K562 (cell line): Measurements from ENCODE around the gene KMT2D. TPM values are rescaled to one million over a fixed set of nuclear protein-coding genes. Genes with fewer than 3 reads are reported as not detected.
A peak's percentile ranks its signal among the peaks of the same experiment; 100 is the strongest.

Experiments used
- ATAC-seq: fragments of 200-7000 bp; cut with Tn5 transposase; 3 replicates; pipeline ENCODE4 v1.9.1; 2020; ENCODE audit warnings: moderate library complexity
- BruUV-seq: library from RNA; stranded (reverse); fragments of 400-500 nt; replicated peaks from 2 replicates; lab custom pipeline; 2021; lab: Mats Ljungman, UMichigan
- CTCF ChIA-PET: fragments of 300-600 bp; formaldehyde crosslinking; extraction: SDS; loops from one replicate; lab custom pipeline; 2021; ENCODE audit warnings: low intra/inter-chr PET ratio; lab: Yijun Ruan, JAX
- POLR2A ChIA-PET: fragments of 300-600, 350-650 bp; sonication (Branson Sonifier 250); formaldehyde crosslinking; extraction: SDS; loops from one replicate; lab custom pipeline; 2021; ENCODE audit warnings: antibody characterized with exemption, inconsistent platforms; lab: Yijun Ruan, JAX
- DNase-seq, 4 experiments: peaks; one replicate each; pipeline versions ENCODE4 v3.0.0 to v3.0.0-alpha.2; 2011 to 2018; ENCODE audit warnings: low spot score in 3 of 4, mixed read lengths in 3 of 4; ENCODE audit errors: extremely low read depth in 1 of 4
- FAIRE-seq: peaks from 2 replicates; lab custom pipeline; 2011; peaks lifted over from hg19 to GRCh38; lab: Jason Lieb, UNC
- H2AFZ ChIP-seq: 2 replicates; pipeline ENCODE4 v1.6.0; 2011; ENCODE audit warnings: low read depth, low read length, control low read depth, inconsistent platforms
- H3K27ac ChIP-seq: fragments of 200-600 bp; 3 replicates; pipeline ENCODE4 v1.8.0; 2011; ENCODE audit warnings: low read depth, mild to moderate bottlenecking, control low read depth, inconsistent platforms, low read length, moderate library complexity, mixed read lengths; ENCODE audit errors: extremely low read depth
- H3K27me3 ChIP-seq, 2 experiments: fragments of 300-600 bp in 1 of 2; 2 replicates in 1 of 2; 3 replicates in 1 of 2; pipeline versions ENCODE4 v1.6.0 to v1.8.0; 2011; ENCODE audit warnings: inconsistent platforms in 2 of 2, low read length in 2 of 2, mild to moderate bottlenecking in 1 of 2, mixed read lengths in 1 of 2, moderate library complexity in 1 of 2; ENCODE audit not compliant: control insufficient read depth in 2 of 2, insufficient read depth in 2 of 2
- H3K36me3 ChIP-seq: fragments of 300-600 bp; 3 replicates; pipeline ENCODE4 v1.8.0; 2011; ENCODE audit warnings: mild to moderate bottlenecking, low read length, inconsistent platforms; ENCODE audit not compliant: control insufficient read depth, insufficient read depth
- H3K4me1 ChIP-seq, 2 experiments: fragments of 200-600 bp in 1 of 2; replicated peaks in 1 of 2; 2 replicates in 1 of 2; 3 replicates in 1 of 2; pipeline versions ENCODE4 v1.5.1 to v1.8.0; 2011; ENCODE audit warnings: inconsistent platforms in 2 of 2, low read length in 2 of 2, mild to moderate bottlenecking in 1 of 2, mixed read lengths in 1 of 2, moderate library complexity in 1 of 2; ENCODE audit not compliant: control insufficient read depth in 2 of 2, insufficient read depth in 2 of 2
- H3K4me2 ChIP-seq: 2 replicates; pipeline ENCODE4 v1.6.1; 2011; ENCODE audit warnings: low read length, control low read depth, inconsistent platforms, mixed read lengths; ENCODE audit not compliant: insufficient read depth
- H3K4me3 ChIP-seq: fragments of 200-600 bp; sonication (generic), shearing (Covaris generic); 2 replicates; pipeline ENCODE4 v1.5.1; 2016; ENCODE audit warnings: control low read depth, inconsistent platforms
- H3K79me2 ChIP-seq: fragments of 200-600 bp; 3 replicates; pipeline ENCODE4 v1.8.0; 2011; ENCODE audit warnings: low read length, inconsistent platforms; ENCODE audit not compliant: control insufficient read depth, insufficient read depth
- H3K9ac ChIP-seq, 2 experiments: 2 replicates each; pipeline versions ENCODE4 v1.6.0 to v1.6.1; 2011; ENCODE audit warnings: low read depth in 2 of 2, low read length in 2 of 2, control low read depth in 1 of 2, inconsistent platforms in 1 of 2, mild to moderate bottlenecking in 1 of 2, mixed read lengths in 1 of 2; ENCODE audit not compliant: insufficient read depth in 1 of 2
- H3K9me1 ChIP-seq: one replicate; pipeline ENCODE4 v1.6.0; 2011; ENCODE audit warnings: inconsistent platforms, mild to moderate bottlenecking, low read length, moderate library complexity; ENCODE audit not compliant: control insufficient read depth, insufficient read depth
- H3K9me3 ChIP-seq: replicated peaks from 2 replicates; pipeline ENCODE4 v1.5.1; 2011; ENCODE audit warnings: low read depth, low read length, inconsistent platforms; ENCODE audit not compliant: control insufficient read depth, insufficient read depth
- H4K20me1 ChIP-seq: replicated peaks from 2 replicates; pipeline ENCODE4 v1.6.1; 2011; ENCODE audit warnings: low read length, inconsistent platforms, mixed read lengths; ENCODE audit not compliant: control insufficient read depth, insufficient read depth
- EP300 ChIP-seq: IDR thresholded peaks from 2 replicates; pipeline ENCODE4 v1.6.1; 2012; ENCODE audit warnings: low read length, improper control_type of control experiment
- GATAD2A ChIP-seq: fragments of 450-650 bp; IDR thresholded peaks from 2 replicates; pipeline ENCODE4 v1.6.1; 2017
- NBN ChIP-seq: fragments of 450-650 bp; IDR thresholded peaks from 2 replicates; pipeline ENCODE4 v1.6.1; 2016; ENCODE audit warnings: low read depth, mild to moderate bottlenecking
- NFYB ChIP-seq: IDR thresholded peaks from 2 replicates; pipeline ENCODE4 v1.6.1; 2011; ENCODE audit warnings: mild to moderate bottlenecking, moderate library complexity; ENCODE audit not compliant: insufficient read length; ENCODE audit errors: extremely low read depth
- WGBS: fragments of 100-300 bp; shearing (Covaris generic); methylation state at CpG from one replicate; pipeline ENCODE4 v1.1.6; 2016; ENCODE audit warnings: low coverage, mixed read lengths; ENCODE audit not compliant: insufficient coverage; ENCODE audit errors: missing lambda C conversion rate; 5-methylcytosine and 5-hydroxymethylcytosine counted together
- in situ Hi-C: fragments of 300-500 bp; cut with MboI; formaldehyde crosslinking; loops from 4 replicates; pipeline ENCODE4 v1.15.0; 2018; ENCODE audit warnings: inconsistent platforms, mixed read lengths
- intact Hi-C: fragments of 100-400 bp; cut with micrococcal nuclease; formaldehyde crosslinking; loops from 2 replicates; pipeline ENCODE4 v1.14.2; 2022
- polyA plus RNA-seq, 8 experiments: library from polyadenylated mRNA; depleted of rRNA in 4 of 8; stranded (reverse) in 5 of 8; unstranded in 3 of 8; fragments of >200 nt; fragmentation: Nextera tagmentation in 2 of 8; fragmentation: Illumina TruSeq in 1 of 8; extraction: Ambion mirVana in 2 of 8; extraction: Trizol in 1 of 8; gene quantifications; 2 replicates each; pipeline versions ENCODE4 v1.2.1 to v1.2.3, GENCODE V29; 2011 to 2014; ENCODE audit warnings: inconsistent platforms in 1 of 8, missing spikeins in 1 of 8
- total RNA-seq, 7 experiments: library from RNA; depleted of rRNA in 6 of 7; stranded (reverse); fragments of >200 nt in 6 of 7; fragmentation: Illumina TruSeq in 2 of 7; extraction: Trizol in 2 of 7; gene quantifications; 2 replicates each; pipeline versions ENCODE4 v1.2.1 to v1.2.3, GENCODE V29; 2011 to 2021; ENCODE audit warnings: low replicate concordance in 1 of 7
- TF ChIP-seq, protein P1 (sequence below): fragments of 450-650 bp; IDR thresholded peaks from 2 replicates; pipeline ENCODE4 v1.6.1; 2017; ENCODE audit warnings: antibody characterized with exemption
- TF ChIP-seq, protein P2 (sequence below): fragments of 200-800 bp; sonication (Bioruptor generic); IDR thresholded peaks from 2 replicates; pipeline ENCODE4 v1.6.1; 2017; ENCODE audit warnings: missing genetic modification characterization, missing compliant biosample characterization
- TF ChIP-seq, protein P3 (sequence below): fragments of 450-650 bp; conservative IDR thresholded peaks from 2 replicates; pipeline ENCODE4 v1.6.1; 2016; ENCODE audit warnings: missing genetic modification characterization, low read depth, mild to moderate bottlenecking, missing compliant biosample characterization, moderate library complexity

The KMT2D gene
- total and polyA plus RNA-seq, 9 of the 15 experiments (the other 6 are each of a cell fraction or from before 2014, with no cell fraction given) = 0.22 to 93.7 (median 13.7) TPM

DNA sequence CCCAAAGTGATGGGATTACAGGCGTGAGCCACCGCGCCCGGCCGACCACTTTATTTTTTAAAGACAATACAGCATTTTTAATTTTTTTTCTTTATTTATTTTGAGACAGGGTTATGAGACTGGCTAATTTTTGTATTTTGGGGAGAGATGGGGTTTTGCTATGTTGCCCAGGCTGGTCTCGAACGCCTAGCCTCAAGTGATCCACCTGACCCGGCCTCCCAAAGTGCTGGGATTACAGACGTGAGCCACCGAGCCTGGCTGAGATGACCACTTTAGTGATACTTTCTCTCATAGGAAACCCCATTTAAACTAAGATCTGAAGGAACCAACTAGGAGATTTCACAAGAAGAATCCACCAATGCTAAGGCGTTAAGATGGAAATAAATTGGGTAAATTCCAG, 10.4 kb upstream of the KMT2D start:
- no peak for FAIRE-seq
- H3K9me1 ChIP-seq = no peaks in the 10 kb centered on the region
- H3K36me3 ChIP-seq = peaks cover 9% of the 10 kb centered on the region
- no peak for DNase-seq
- no peaks in the 10 kb centered on the region for H4K20me1 ChIP-seq
- peaks cover 5% of the 10 kb centered on the region; the same call in 2 of the 3 replicates for H3K79me2 ChIP-seq
- ATAC-seq = no peak
- TF ChIP-seq GATAD2A = no peak
- TF ChIP-seq NBN = no peak
- TF ChIP-seq EP300 = no peak
- no peak for TF ChIP-seq NFYB
- TF ChIP-seq, protein P1, sequence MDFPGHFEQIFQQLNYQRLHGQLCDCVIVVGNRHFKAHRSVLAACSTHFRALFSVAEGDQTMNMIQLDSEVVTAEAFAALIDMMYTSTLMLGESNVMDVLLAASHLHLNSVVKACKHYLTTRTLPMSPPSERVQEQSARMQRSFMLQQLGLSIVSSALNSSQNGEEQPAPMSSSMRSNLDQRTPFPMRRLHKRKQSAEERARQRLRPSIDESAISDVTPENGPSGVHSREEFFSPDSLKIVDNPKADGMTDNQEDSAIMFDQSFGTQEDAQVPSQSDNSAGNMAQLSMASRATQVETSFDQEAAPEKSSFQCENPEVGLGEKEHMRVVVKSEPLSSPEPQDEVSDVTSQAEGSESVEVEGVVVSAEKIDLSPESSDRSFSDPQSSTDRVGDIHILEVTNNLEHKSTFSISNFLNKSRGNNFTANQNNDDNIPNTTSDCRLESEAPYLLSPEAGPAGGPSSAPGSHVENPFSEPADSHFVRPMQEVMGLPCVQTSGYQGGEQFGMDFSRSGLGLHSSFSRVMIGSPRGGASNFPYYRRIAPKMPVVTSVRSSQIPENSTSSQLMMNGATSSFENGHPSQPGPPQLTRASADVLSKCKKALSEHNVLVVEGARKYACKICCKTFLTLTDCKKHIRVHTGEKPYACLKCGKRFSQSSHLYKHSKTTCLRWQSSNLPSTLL = no peak
- TF ChIP-seq, protein P2, sequence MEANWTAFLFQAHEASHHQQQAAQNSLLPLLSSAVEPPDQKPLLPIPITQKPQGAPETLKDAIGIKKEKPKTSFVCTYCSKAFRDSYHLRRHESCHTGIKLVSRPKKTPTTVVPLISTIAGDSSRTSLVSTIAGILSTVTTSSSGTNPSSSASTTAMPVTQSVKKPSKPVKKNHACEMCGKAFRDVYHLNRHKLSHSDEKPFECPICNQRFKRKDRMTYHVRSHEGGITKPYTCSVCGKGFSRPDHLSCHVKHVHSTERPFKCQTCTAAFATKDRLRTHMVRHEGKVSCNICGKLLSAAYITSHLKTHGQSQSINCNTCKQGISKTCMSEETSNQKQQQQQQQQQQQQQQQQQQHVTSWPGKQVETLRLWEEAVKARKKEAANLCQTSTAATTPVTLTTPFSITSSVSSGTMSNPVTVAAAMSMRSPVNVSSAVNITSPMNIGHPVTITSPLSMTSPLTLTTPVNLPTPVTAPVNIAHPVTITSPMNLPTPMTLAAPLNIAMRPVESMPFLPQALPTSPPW = no peak
- TF ChIP-seq, protein P3, sequence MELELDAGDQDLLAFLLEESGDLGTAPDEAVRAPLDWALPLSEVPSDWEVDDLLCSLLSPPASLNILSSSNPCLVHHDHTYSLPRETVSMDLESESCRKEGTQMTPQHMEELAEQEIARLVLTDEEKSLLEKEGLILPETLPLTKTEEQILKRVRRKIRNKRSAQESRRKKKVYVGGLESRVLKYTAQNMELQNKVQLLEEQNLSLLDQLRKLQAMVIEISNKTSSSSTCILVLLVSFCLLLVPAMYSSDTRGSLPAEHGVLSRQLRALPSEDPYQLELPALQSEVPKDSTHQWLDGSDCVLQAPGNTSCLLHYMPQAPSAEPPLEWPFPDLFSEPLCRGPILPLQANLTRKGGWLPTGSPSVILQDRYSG = no peak
- peak overlapping the region; percentile 74; the same call in 1 of the 2 replicates for H2AFZ ChIP-seq
- H3K9me3 ChIP-seq = no peaks in the 10 kb centered on the region
- no peaks in the 10 kb centered on the region for H3K27me3 ChIP-seq
- no peak overlapping the region for H3K4me3 ChIP-seq
- CTCF ChIA-PET = no interaction called here
- BruUV-seq = no TSS peak
- WGBS = 92% methylated on average over 11 of the region's 11 CpGs
- H3K27ac ChIP-seq = no peak overlapping the region
- POLR2A ChIA-PET = interaction anchor here (1.0 to 2.8 kb wide), 9 partner anchors 21 to 193 kb away, joined by 4 to 21 read pairs (median 6); partner anchors contain the start of gene TUBA1B
- in situ Hi-C loops = no loop called here
- intact Hi-C loops = no loop called here
- no peak overlapping the region for H3K9ac ChIP-seq
- peaks cover 10 to 18% of the 10 kb centered on the region in 2 experiments; a peak in 4 of 5 replicates for H3K4me1 ChIP-seq
- no peak overlapping the region for H3K4me2 ChIP-seq
